B cell (primary cell): ENCODE results near the gene NPPB. TPM values are rescaled to one million over a fixed set of nuclear protein-coding genes. Genes with fewer than 3 reads are reported as not detected.

Experiments used
- ATAC-seq: fragments of 200-7000 bp; cut with Tn5 transposase; one replicate; pipeline ENCODE4 v1.10.0; 2021; ENCODE audit warnings: low read depth, mild to moderate bottlenecking, moderate number of reproducible peaks, moderate library complexity
- CTCF ChIA-PET: fragments of 350-600 bp; sonication (Branson Sonifier 250); formaldehyde crosslinking; loops from one replicate; lab custom pipeline; 2021; ENCODE audit warnings: antibody characterized with exemption, inconsistent platforms; lab: Charles Lee
- POLR2A ChIA-PET: fragments of 350-600 bp; sonication (Branson Sonifier 250); formaldehyde crosslinking; loops from one replicate; lab custom pipeline; 2021; ENCODE audit warnings: antibody characterized with exemption; lab: Charles Lee
- DNase-seq: peaks from one replicate; pipeline ENCODE4 v3.0.0; 2013
- H2AFZ ChIP-seq: 2 replicates; pipeline ENCODE4 v1.6.1; 2012; ENCODE audit warnings: mild to moderate bottlenecking, low read depth, low read length; ENCODE audit not compliant: insufficient read depth, poor library complexity, severe bottlenecking
- H3K27ac ChIP-seq, 2 donors: 1 replicate in 1 of 2; 2 replicates in 1 of 2; pipeline ENCODE4 v1.5.1; 2012 to 2013; ENCODE audit warnings: low read length in 2 of 2, mild to moderate bottlenecking in 2 of 2, moderate library complexity in 1 of 2
- H3K27me3 ChIP-seq, 4 experiments: fragments of 200-600 bp in 1 of 4; sonication (generic) in 1 of 4; replicated peaks in 1 of 4; 1 replicate in 2 of 4; 2 replicates in 2 of 4; pipeline versions ENCODE4 v1.6.1 to v1.7.0; 2013 to 2016; ENCODE audit warnings: low read length in 3 of 4, mild to moderate bottlenecking in 2 of 4, mixed read lengths in 1 of 4, moderate library complexity in 1 of 4; ENCODE audit not compliant: insufficient read depth in 4 of 4, control insufficient read depth in 3 of 4; ENCODE audit errors: control extremely low read depth in 1 of 4
- H3K36me3 ChIP-seq, 2 experiments: replicated peaks in 1 of 2; 1 replicate in 1 of 2; 2 replicates in 1 of 2; pipeline versions ENCODE4 v1.6.1 to v1.7.1; 2013; ENCODE audit warnings: low read length in 1 of 2; ENCODE audit not compliant: insufficient read depth in 2 of 2, control insufficient read depth in 1 of 2; ENCODE audit errors: control extremely low read depth in 1 of 2, extremely low read depth in 1 of 2
- H3K4me1 ChIP-seq, 2 donors: fragments of 200-600 bp in 1 of 2; sonication (generic) in 1 of 2; 1 replicate in 1 of 2; 2 replicates in 1 of 2; pipeline versions ENCODE4 v1.5.1 to v1.6.1; 2013 to 2017; ENCODE audit warnings: low read length in 2 of 2; ENCODE audit not compliant: control insufficient read depth in 2 of 2, insufficient read depth in 2 of 2
- H3K4me2 ChIP-seq: replicated peaks from 2 replicates; pipeline ENCODE3; 2012; ENCODE audit warnings: mild to moderate bottlenecking, low read depth, low read length; ENCODE audit not compliant: poor library complexity, severe bottlenecking
- H3K4me3 ChIP-seq, 5 experiments: fragments of 200-600 bp in 1 of 5; sonication (generic) in 1 of 5; 1 replicate in 3 of 5; 2 replicates in 2 of 5; pipeline versions ENCODE4 v1.5.1 to v1.7.0; 2011 to 2016; ENCODE audit warnings: low read length in 4 of 5, mild to moderate bottlenecking in 4 of 5, low read depth in 2 of 5, control low read depth in 1 of 5, moderate library complexity in 1 of 5; ENCODE audit not compliant: insufficient read depth in 1 of 5; ENCODE audit errors: control extremely low read depth in 1 of 5, extremely low read depth in 1 of 5
- H3K79me2 ChIP-seq: fragments of 200-600 bp; sonication (generic); one replicate; pipeline ENCODE4 v1.6.0; 2016; ENCODE audit warnings: low read length; ENCODE audit not compliant: control insufficient read depth, insufficient read depth
- H3K9ac ChIP-seq: fragments of 200-600 bp; sonication (generic); 2 replicates; pipeline ENCODE4 v1.6.1; 2017; ENCODE audit warnings: mild to moderate bottlenecking, low read length, moderate library complexity
- H3K9me3 ChIP-seq, 3 donors: one replicate each; pipeline versions ENCODE4 v1.6.1 to v1.7.1; 2013; ENCODE audit warnings: low read length in 2 of 3; ENCODE audit not compliant: control insufficient read depth in 2 of 3, insufficient read depth in 1 of 3; ENCODE audit errors: control extremely low read depth in 1 of 3
- H4K20me1 ChIP-seq: 2 replicates; pipeline ENCODE4 v1.6.0; 2012; ENCODE audit warnings: mild to moderate bottlenecking, low read length; ENCODE audit not compliant: insufficient read depth, control insufficient read depth, poor library complexity, severe bottlenecking
- H3K27ac Mint-ChIP-seq: one replicate; pipeline ENCODE4 v1.8.0; 2021; ENCODE audit warnings: mixed read lengths
- H3K27me3 Mint-ChIP-seq: one replicate; pipeline ENCODE4 v1.8.0; 2021; ENCODE audit warnings: mixed read lengths
- H3K4me1 Mint-ChIP-seq: one replicate; pipeline ENCODE4 v1.8.0; 2021; ENCODE audit warnings: mixed read lengths
- H3K4me3 Mint-ChIP-seq: one replicate; pipeline ENCODE4 v1.8.0; 2021; ENCODE audit warnings: mixed read lengths
- H3K9me3 Mint-ChIP-seq: one replicate; pipeline ENCODE4 v1.8.0; 2022; ENCODE audit warnings: mixed read lengths; ENCODE audit not compliant: insufficient read depth
- EZH2 ChIP-seq: IDR thresholded peaks from 2 replicates; pipeline ENCODE4 v1.6.1; 2012; ENCODE audit warnings: borderline replicate concordance, low read depth, mild to moderate bottlenecking, moderate library complexity, low read length; ENCODE audit not compliant: insufficient read depth, poor library complexity, severe bottlenecking
- WGBS: methylation state at CpG from one replicate; pipeline ENCODE4 v1.1.5; 2013; ENCODE audit warnings: missing lambda C conversion rate; ENCODE audit not compliant: insufficient coverage; 5-methylcytosine and 5-hydroxymethylcytosine counted together
- intact Hi-C: fragments of 100-400 bp; cut with micrococcal nuclease; formaldehyde crosslinking; loops from one replicate; pipeline ENCODE4 v1.10.0; 2022
- polyA plus RNA-seq: library from polyadenylated mRNA; depleted of rRNA; stranded (reverse); fragments of >200 nt; gene quantifications from 2 replicates; pipeline ENCODE4 v1.2.3, GENCODE V29; 2012
- total RNA-seq, 2 donors: library from RNA; stranded (reverse); fragments of 120-200 nt in 1 of 2; gene quantifications; 1 replicate in 1 of 2; 2 replicates in 1 of 2; pipeline versions ENCODE4 v1.2.3 to v1.2.4, GENCODE V29; 2013 to 2022
- TF ChIP-seq, protein P1 (sequence below): fragments of 200-600 bp; IDR thresholded peaks from one replicate; pipeline ENCODE4 v1.8.0; 2022; ENCODE audit warnings: antibody characterized with exemption, mild to moderate bottlenecking

The NPPB gene
- total and polyA plus RNA-seq, 2 donors (not counting 1 experiment from before 2014, with no cell fraction given), result not detected

DNA sequence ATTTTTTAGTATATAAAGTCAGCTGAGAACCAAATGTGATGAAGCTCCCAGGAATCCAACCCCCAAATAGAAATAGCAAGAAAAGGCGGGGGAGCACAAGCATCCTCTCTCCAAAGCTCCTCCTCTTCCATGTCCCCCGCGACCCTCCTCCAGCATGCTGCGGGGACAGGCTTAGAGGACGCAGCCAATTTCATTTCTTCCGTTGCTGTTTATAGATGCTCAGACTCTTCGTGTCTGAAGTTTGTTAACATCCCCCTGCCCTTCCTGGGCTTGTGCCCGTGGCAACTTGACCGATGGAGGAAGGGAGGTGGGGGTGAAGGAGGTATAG is 10.4 kb downstream of the NPPB start:
- ChIA-PET POLR2A (interaction anchor here (1.3 kb wide), 1 partner anchor 34 kb away, joined by 3 read pairs; no protein-coding TSS in a partner anchor), CTCF (interaction anchor here (0.6 to 2.5 kb wide), 4 partner anchors 8 to 29 kb away, joined by 3 to 11 read pairs (median 6); no protein-coding TSS in a partner anchor)
- Histone ChIP-seq H2AFZ (no peak overlapping the region), H3K79me2 (no peaks in the 10 kb centered on the region), H3K4me1 (no peaks in the 10 kb centered on the region), H3K9me3 (no peaks in the 10 kb centered on the region), H3K9ac (no peak overlapping the region), H3K27ac (no peak overlapping the region), H4K20me1 (no peaks in the 10 kb centered on the region), H3K4me2 (no peak overlapping the region), H3K36me3 (peaks cover 3 to 29% of the 10 kb centered on the region in 2 experiments), H3K4me3 (no peak overlapping the region), H3K27me3 (no peaks in the 10 kb centered on the region)
- DNase-seq (no peak), ATAC-seq (no peak)
- 86% methylated on average over 4 of the region's 9 CpGs for WGBS
- Mint-ChIP-seq H3K4me1 (peaks cover under 1% of the 10 kb centered on the region), H3K9me3 (no peaks in the 10 kb centered on the region), H3K27me3 (no peaks in the 10 kb centered on the region), H3K4me3 (no peak overlapping the region), H3K27ac (no peak overlapping the region)
- intact Hi-C loops, result no loop called here
- TF ChIP-seq, protein P1, sequence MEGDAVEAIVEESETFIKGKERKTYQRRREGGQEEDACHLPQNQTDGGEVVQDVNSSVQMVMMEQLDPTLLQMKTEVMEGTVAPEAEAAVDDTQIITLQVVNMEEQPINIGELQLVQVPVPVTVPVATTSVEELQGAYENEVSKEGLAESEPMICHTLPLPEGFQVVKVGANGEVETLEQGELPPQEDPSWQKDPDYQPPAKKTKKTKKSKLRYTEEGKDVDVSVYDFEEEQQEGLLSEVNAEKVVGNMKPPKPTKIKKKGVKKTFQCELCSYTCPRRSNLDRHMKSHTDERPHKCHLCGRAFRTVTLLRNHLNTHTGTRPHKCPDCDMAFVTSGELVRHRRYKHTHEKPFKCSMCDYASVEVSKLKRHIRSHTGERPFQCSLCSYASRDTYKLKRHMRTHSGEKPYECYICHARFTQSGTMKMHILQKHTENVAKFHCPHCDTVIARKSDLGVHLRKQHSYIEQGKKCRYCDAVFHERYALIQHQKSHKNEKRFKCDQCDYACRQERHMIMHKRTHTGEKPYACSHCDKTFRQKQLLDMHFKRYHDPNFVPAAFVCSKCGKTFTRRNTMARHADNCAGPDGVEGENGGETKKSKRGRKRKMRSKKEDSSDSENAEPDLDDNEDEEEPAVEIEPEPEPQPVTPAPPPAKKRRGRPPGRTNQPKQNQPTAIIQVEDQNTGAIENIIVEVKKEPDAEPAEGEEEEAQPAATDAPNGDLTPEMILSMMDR, result no peak
- no peak for TF ChIP-seq EZH2

DNA sequence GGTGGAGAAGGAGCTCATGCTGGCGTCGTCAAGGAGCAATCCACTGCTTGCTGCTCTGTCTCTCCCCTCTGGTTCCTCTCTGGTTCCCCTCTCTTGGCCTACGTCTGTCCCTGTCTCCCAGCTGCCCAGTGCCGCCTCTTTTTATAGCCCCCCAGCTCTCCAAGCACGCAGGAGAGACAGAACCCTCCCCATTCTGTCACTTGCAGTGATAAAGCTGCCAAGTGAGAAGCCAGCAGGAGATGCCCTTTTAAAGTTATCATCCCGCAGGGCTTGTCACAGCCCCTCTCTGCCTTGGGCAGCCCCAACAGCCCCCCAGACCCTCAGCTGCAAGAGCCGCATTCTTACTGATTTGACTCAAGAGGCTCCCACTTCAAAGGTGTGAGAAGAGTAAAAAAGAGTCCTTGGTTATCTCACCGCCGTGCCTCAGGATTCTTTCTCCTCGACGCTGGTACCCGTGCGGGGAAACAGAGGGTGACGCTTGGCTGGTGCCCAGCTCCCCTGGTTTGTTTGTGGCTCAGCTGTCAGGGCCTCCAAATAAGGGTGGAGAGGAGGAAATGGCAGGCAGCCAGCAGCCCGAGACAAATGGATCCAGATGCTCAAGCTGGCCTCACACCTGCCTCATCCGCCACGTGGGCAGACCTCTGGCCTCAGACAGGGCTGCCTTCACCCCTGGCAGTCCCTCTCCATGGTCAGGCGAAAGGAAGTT is 10.9 kb downstream of the NPPB start, which contains the start of gene NPPA:
Gene NPPA (minus strand): TSS at position 117 of the 706 bp plus-strand sequence. CDS start 99 bp downstream, at position 18.
- H3K4me1 Mint-ChIP-seq, result peaks cover 4% of the 10 kb centered on the region
- no peak within 1 kb of the TSS for H3K9ac ChIP-seq
- no peaks in the 10 kb centered on the region for H3K27me3 Mint-ChIP-seq
- no peak within 1 kb of the TSS for H2AFZ ChIP-seq
- H3K36me3 ChIP-seq, result peaks cover 3 to 29% of the 10 kb centered on the region in 2 experiments
- H3K27ac Mint-ChIP-seq, result no peak within 1 kb of the TSS
- no peak within 1 kb of the TSS for H3K27ac ChIP-seq
- no peaks in the 10 kb centered on the region for H3K79me2 ChIP-seq
- 63% methylated on average over 16 of the region's 18 CpGs for WGBS
- H4K20me1 ChIP-seq, result no peaks in the 10 kb centered on the region
- H3K4me3 Mint-ChIP-seq, result no peak within 1 kb of the TSS
- POLR2A ChIA-PET, result interaction anchor here (1.3 kb wide), 1 partner anchor 34 kb away, joined by 3 read pairs; no protein-coding TSS in a partner anchor
- intact Hi-C loops, result no loop called here
- CTCF ChIA-PET, result interaction anchor here (0.6 to 2.5 kb wide), 6 partner anchors 8 to 808 kb away, joined by 3 to 11 read pairs (median 4); no protein-coding TSS in a partner anchor
- H3K27me3 ChIP-seq, result no peaks in the 10 kb centered on the region
- H3K4me2 ChIP-seq, result no peak within 1 kb of the TSS
- no peak within 1 kb of the TSS for H3K4me3 ChIP-seq
- TF ChIP-seq, protein P1, result no peak
- no peak for TF ChIP-seq EZH2
- no peak for ATAC-seq
- H3K9me3 ChIP-seq, result no peaks in the 10 kb centered on the region
- no peak for DNase-seq
- H3K9me3 Mint-ChIP-seq, result no peaks in the 10 kb centered on the region
- peaks cover 0 to 2% of the 10 kb centered on the region in 2 donors for H3K4me1 ChIP-seq
